Tibial nerve (tissue), 3 donors: ENCODE data around the gene CMKLR1.

ENCODE experiments used
- CTCF ChIP-seq, 5 experiments: fragments of 200-600 bp in 3 of 5; fragments of 450-650 bp in 2 of 5; sonication (generic) in 3 of 5; IDR thresholded peaks; one replicate each; pipeline ENCODE4 v1.5.1; 2016 to 2019; ENCODE audit warnings: antibody characterized with exemption in 5 of 5, mild to moderate bottlenecking in 3 of 5, moderate library complexity in 2 of 5
- POLR2A ChIP-seq, 2 donors: fragments of 450-650 bp; IDR thresholded peaks; one replicate each; pipeline ENCODE4 v1.6.1; 2017; ENCODE audit warnings: antibody characterized with exemption in 2 of 2, mild to moderate bottlenecking in 2 of 2, moderate library complexity in 2 of 2

GRCh38 chr12:108346727-108347710, 7.9 kb upstream of the CMKLR1 start:
- TF ChIP-seq POLR2A (IDR thresholded peaks at IDR 0.05) (no peak), CTCF (IDR thresholded peaks at IDR 0.05) (no peak)
